WTC11 (cell line): ENCODE measurements around the gene LRRC8A. TPM values are rescaled to one million over a fixed set of nuclear protein-coding genes. Genes with fewer than 3 reads are reported as not detected.
A peak's percentile ranks its signal among the peaks of the same experiment; 100 is the strongest.

Experiments used
- ATAC-seq: fragments of 200-7000 bp; cut with Tn5 transposase; 2 replicates; pipeline ENCODE4 v1.10.0; 2021; ENCODE audit warnings: mild to moderate bottlenecking, moderate library complexity
- CTCF ChIA-PET: fragments of 300-600 bp; sonication (Branson Sonifier 250); formaldehyde crosslinking; loops from one replicate; lab custom pipeline; 2021; ENCODE audit warnings: antibody characterized with exemption; lab: Charles Lee
- POLR2A ChIA-PET: fragments of 350-600 bp; sonication (Branson Sonifier 250); formaldehyde crosslinking; loops from one replicate; lab custom pipeline; 2021; ENCODE audit warnings: antibody characterized with exemption; lab: Charles Lee
- DNase-seq: peaks from one replicate; pipeline ENCODE4 v3.0.0; 2021; ENCODE audit warnings: low spot score
- H3K27ac Mint-ChIP-seq: 2 replicates; pipeline ENCODE4 v1.8.0; 2021; ENCODE audit warnings: mixed read lengths
- H3K27me3 Mint-ChIP-seq: 2 replicates; pipeline ENCODE4 v1.8.0; 2021; ENCODE audit warnings: low read depth, mild to moderate bottlenecking, moderate library complexity, mixed read lengths
- H3K36me3 Mint-ChIP-seq: 2 replicates; pipeline ENCODE4 v1.8.0; 2021; ENCODE audit warnings: mixed read lengths
- H3K4me1 Mint-ChIP-seq: 2 replicates; pipeline ENCODE4 v1.8.0; 2022; ENCODE audit warnings: mixed read lengths
- H3K4me3 Mint-ChIP-seq: 2 replicates; pipeline ENCODE4 v1.8.0; 2021; ENCODE audit warnings: mild to moderate bottlenecking, moderate library complexity, mixed read lengths
- H3K9me3 Mint-ChIP-seq: 2 replicates; pipeline ENCODE4 v1.8.0; 2021; ENCODE audit warnings: mixed read lengths
- CREB1 ChIP-seq: sonication (generic); formaldehyde crosslinking; IDR thresholded peaks from 2 replicates; pipeline ENCODE4 v1.8.0; 2023; ENCODE audit warnings: mild to moderate bottlenecking, missing genetic modification reagents
- FOXP4 ChIP-seq: sonication (generic); formaldehyde crosslinking; IDR thresholded peaks from 2 replicates; pipeline ENCODE4 v1.8.0; 2022; ENCODE audit warnings: mild to moderate bottlenecking, missing genetic modification reagents
- GTF2I ChIP-seq: fragments of 250-450 bp; sonication (Bioruptor Pico); conservative IDR thresholded peaks from 2 replicates; pipeline ENCODE4 v1.4.0; 2021; ENCODE audit warnings: mild to moderate bottlenecking
- HMGXB4 ChIP-seq: sonication (generic); formaldehyde crosslinking; IDR thresholded peaks from 2 replicates; pipeline ENCODE4 v1.8.1; 2023; ENCODE audit warnings: mild to moderate bottlenecking, moderate library complexity, missing genetic modification reagents
- MYBL2 ChIP-seq: sonication (generic); formaldehyde crosslinking; IDR thresholded peaks from 2 replicates; pipeline ENCODE4 v1.8.1; 2023; ENCODE audit warnings: mild to moderate bottlenecking, moderate library complexity, missing genetic modification reagents
- PRDM15 ChIP-seq: sonication (generic); formaldehyde crosslinking; IDR thresholded peaks from 2 replicates; pipeline ENCODE4 v1.8.0; 2022; ENCODE audit warnings: missing genetic modification reagents
- SMAD3 ChIP-seq: sonication (generic); formaldehyde crosslinking; IDR thresholded peaks from 2 replicates; pipeline ENCODE4 v1.8.0; 2022; ENCODE audit warnings: missing genetic modification reagents, mild to moderate bottlenecking, borderline replicate concordance
- TCF7 ChIP-seq: sonication (generic); formaldehyde crosslinking; IDR thresholded peaks from 2 replicates; pipeline ENCODE4 v1.8.0; 2022; ENCODE audit warnings: mild to moderate bottlenecking, low read depth, missing genetic modification reagents, moderate library complexity
- ZBTB43 ChIP-seq: sonication (generic); formaldehyde crosslinking; IDR thresholded peaks from 2 replicates; pipeline ENCODE4 v1.8.1; 2023; ENCODE audit warnings: mild to moderate bottlenecking, missing genetic modification reagents
- ZMAT4 ChIP-seq: fragments of 250-450 bp; sonication (Bioruptor Pico); IDR thresholded peaks from 2 replicates; pipeline ENCODE4 v1.9.0; 2021; ENCODE audit warnings: mild to moderate bottlenecking
- ZNF219 ChIP-seq: sonication (generic); formaldehyde crosslinking; IDR thresholded peaks from 2 replicates; pipeline ENCODE4 v1.8.0; 2023; ENCODE audit warnings: missing genetic modification reagents, mild to moderate bottlenecking, borderline replicate concordance
- total RNA-seq: library from RNA; stranded (reverse); gene quantifications from 3 replicates; pipeline ENCODE4 v1.2.3, GENCODE V29; 2021

LRRC8A gene
- total RNA-seq, 1 experiment from 2014 or later, result 83.5 TPM

GRCh38 chr9:128937310-128938165 is 55.6 kb downstream of the LRRC8A start:
- no peaks in the 10 kb centered on the region for H3K4me1 Mint-ChIP-seq
- CTCF ChIA-PET, result interaction anchor here (0.7 to 1.6 kb wide), 3 partner anchors 9 to 499 kb away, joined by 3 to 5 read pairs (median 4); no protein-coding TSS in a partner anchor
- no peaks in the 10 kb centered on the region for H3K9me3 Mint-ChIP-seq
- no peak for DNase-seq
- ATAC-seq, result no peak
- no peak for TF ChIP-seq ZBTB43 (CRISPR knock-in tag)
- TF ChIP-seq CREB1 (CRISPR knock-in tag), result no peak
- no peak for TF ChIP-seq ZMAT4 (CRISPR knock-in tag)
- peak; percentile 51 for TF ChIP-seq PRDM15
- TF ChIP-seq TCF7 (CRISPR knock-in tag), result no peak
- TF ChIP-seq, all 79 proteins: peak for 1
- H3K27me3 Mint-ChIP-seq, result no peaks in the 10 kb centered on the region
- no peak overlapping the region for H3K27ac Mint-ChIP-seq
- H3K36me3 Mint-ChIP-seq, result no peaks in the 10 kb centered on the region
- H3K4me3 Mint-ChIP-seq, result no peak overlapping the region
- POLR2A ChIA-PET, result interaction anchor here (0.5 kb wide), 1 partner anchor 96 kb away, joined by 3 read pairs; no protein-coding TSS in a partner anchor

- CTCF ChIA-PET, result interaction anchor here (0.6 kb wide), 1 partner anchor 12 kb away, joined by 3 read pairs; no protein-coding TSS in a partner anchor
- DNase-seq, result no peak
- no peak for ATAC-seq
Measured at GRCh38 chr9:128940271-128940921, 58.5 kb downstream of the LRRC8A start.

More at GRCh38 chr9:128940271-128940921, 58.5 kb downstream of the LRRC8A start:
- POLR2A ChIA-PET, result interaction anchor here (0.7 kb wide), 1 partner anchor 132 kb away, joined by 4 read pairs; no protein-coding TSS in a partner anchor
- no peak overlapping the region; the same call in 1 of the 2 replicates for H3K27ac Mint-ChIP-seq
- no peaks in the 10 kb centered on the region for H3K27me3 Mint-ChIP-seq
- no peak overlapping the region for H3K4me3 Mint-ChIP-seq
- no peaks in the 10 kb centered on the region for H3K36me3 Mint-ChIP-seq
- TF ChIP-seq MYBL2 (no peak), FOXP4 (CRISPR knock-in tag) (no peak), GTF2I (CRISPR knock-in tag) (no peak), SMAD3 (CRISPR knock-in tag) (no peak), ZNF219 (CRISPR knock-in tag) (no peak), HMGXB4 (CRISPR knock-in tag) (no peak)
- no peaks in the 10 kb centered on the region for H3K4me1 Mint-ChIP-seq
- H3K9me3 Mint-ChIP-seq, result no peaks in the 10 kb centered on the region
